NB4 (cell line): Measurements from ENCODE around the gene ST7L.

ENCODE experiments used
- DNase-seq: peaks from one replicate; pipeline ENCODE4 v3.0.0; 2010; ENCODE audit warnings: low read depth
- H3K4me3 ChIP-seq: one replicate; pipeline ENCODE4 v1.5.1; 2011; ENCODE audit warnings: mild to moderate bottlenecking, low read depth, low read length, moderate library complexity
- MYC ChIP-seq: IDR thresholded peaks from 2 replicates; pipeline ENCODE4 v1.6.1; 2011; ENCODE audit warnings: low read depth, low read length
- POLR2A ChIP-seq: IDR thresholded peaks from 2 replicates; pipeline ENCODE4 v1.6.1; 2011; ENCODE audit warnings: mild to moderate bottlenecking; ENCODE audit not compliant: insufficient read length; ENCODE audit errors: extremely low read depth
- TF ChIP-seq, protein P1 (sequence below): IDR thresholded peaks from one replicate; pipeline ENCODE4 v1.5.1; 2012; ENCODE audit warnings: low read depth, low read length
- TF ChIP-seq, protein P2 (sequence below): IDR thresholded peaks from 2 replicates; pipeline ENCODE4 v1.6.1; 2011; ENCODE audit warnings: low read depth, low read length

Gene ST7L

GRCh38 chr1:112507921-112508277, 111.0 kb downstream of the ST7L start:
- no peak for TF ChIP-seq MYC
- TF ChIP-seq, protein P1, sequence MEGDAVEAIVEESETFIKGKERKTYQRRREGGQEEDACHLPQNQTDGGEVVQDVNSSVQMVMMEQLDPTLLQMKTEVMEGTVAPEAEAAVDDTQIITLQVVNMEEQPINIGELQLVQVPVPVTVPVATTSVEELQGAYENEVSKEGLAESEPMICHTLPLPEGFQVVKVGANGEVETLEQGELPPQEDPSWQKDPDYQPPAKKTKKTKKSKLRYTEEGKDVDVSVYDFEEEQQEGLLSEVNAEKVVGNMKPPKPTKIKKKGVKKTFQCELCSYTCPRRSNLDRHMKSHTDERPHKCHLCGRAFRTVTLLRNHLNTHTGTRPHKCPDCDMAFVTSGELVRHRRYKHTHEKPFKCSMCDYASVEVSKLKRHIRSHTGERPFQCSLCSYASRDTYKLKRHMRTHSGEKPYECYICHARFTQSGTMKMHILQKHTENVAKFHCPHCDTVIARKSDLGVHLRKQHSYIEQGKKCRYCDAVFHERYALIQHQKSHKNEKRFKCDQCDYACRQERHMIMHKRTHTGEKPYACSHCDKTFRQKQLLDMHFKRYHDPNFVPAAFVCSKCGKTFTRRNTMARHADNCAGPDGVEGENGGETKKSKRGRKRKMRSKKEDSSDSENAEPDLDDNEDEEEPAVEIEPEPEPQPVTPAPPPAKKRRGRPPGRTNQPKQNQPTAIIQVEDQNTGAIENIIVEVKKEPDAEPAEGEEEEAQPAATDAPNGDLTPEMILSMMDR = no peak
- TF ChIP-seq, protein P2, sequence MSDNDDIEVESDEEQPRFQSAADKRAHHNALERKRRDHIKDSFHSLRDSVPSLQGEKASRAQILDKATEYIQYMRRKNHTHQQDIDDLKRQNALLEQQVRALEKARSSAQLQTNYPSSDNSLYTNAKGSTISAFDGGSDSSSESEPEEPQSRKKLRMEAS = no peak
- no peak for TF ChIP-seq POLR2A
- DNase-seq = no peak
- no peak overlapping the region for H3K4me3 ChIP-seq

DNA sequence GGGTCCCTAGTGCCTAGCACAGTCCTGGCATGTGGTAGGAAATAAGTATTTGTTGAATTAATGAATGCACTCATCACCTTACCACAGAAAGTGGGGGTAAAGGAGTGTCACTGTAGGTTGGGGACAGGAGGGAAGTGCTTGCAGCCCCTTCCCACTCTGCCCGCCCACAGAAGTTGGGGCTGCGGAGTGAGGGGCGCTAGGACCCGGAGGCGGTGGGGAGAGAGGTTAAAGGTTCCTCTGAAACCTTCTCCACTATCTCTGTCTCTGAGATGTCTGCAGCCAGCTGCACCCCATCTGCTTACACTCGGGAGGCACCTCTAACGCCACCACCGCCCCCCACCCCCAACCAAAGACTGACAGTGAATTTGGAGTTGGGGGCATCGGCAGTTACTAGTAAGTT, 111.6 kb downstream of the ST7L start:
- TF ChIP-seq POLR2A (no peak), MYC (no peak)
- TF ChIP-seq, protein P2 = no peak
- TF ChIP-seq, protein P1 = no peak
- H3K4me3 ChIP-seq = no peak overlapping the region
- DNase-seq = no peak

DNA sequence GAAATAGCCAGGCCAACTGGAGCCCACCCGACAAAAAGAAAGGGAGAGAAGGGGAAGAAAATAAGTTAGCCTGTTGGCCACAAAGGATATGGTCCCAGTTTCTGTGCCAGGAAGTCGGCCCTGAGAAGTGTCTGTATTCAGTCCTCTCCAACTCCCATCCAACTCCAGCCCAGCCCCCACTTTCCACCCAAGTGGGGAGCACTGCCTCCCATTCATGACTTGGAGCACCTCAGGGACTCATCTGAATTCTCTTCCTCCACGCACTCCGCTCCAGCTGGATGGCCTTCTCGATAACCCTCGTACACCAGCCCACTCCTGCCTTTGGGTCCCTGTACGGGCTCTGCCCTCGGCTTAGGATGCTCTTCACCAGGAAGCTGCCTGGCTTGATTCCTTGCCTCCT, 112.2 kb downstream of the ST7L start:
- DNase-seq = no peak
- TF ChIP-seq MYC (no peak), POLR2A (no peak)
- TF ChIP-seq, protein P2 = no peak
- TF ChIP-seq, protein P1 = no peak
- H3K4me3 ChIP-seq = no peak overlapping the region

GRCh38 chr1:112506306-112506705, 112.6 kb downstream of the ST7L start:
- no peak for DNase-seq
- H3K4me3 ChIP-seq = no peak overlapping the region
- TF ChIP-seq, protein P2 = no peak
- no peak for TF ChIP-seq MYC
- TF ChIP-seq POLR2A = no peak
- TF ChIP-seq, protein P1 = no peak

DNA sequence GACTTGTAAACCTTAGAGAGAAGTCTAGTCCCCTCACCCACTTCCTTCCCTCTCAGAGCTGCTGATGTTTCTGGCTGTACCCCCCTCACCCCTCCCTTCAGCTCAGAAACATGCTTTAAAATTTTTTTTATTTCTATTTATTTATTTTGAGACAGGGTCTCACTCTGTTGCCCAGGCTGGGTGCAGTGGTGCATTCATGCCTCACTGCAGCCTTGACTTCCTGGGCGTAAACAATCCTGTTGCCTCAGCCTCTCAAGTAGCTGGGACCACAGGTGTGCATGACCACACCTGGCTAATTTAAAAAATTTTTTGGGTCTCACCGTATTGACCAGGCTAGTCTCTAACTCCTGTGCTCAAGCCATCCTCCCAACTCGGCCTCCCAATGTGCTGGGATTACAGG, 113.1 kb downstream of the ST7L start:
- no peak for TF ChIP-seq MYC
- TF ChIP-seq POLR2A = no peak
- TF ChIP-seq, protein P2 = no peak
- TF ChIP-seq, protein P1 = no peak

GRCh38 chr1:112505400-112505785, 113.5 kb downstream of the ST7L start:
- TF ChIP-seq MYC (no peak), POLR2A (no peak)
- TF ChIP-seq, protein P2 = no peak
- TF ChIP-seq, protein P1 = no peak
- DNase-seq = no peak
- H3K4me3 ChIP-seq = no peak overlapping the region

More for the DNA sequence above, 113.1 kb downstream of the ST7L start:
- H3K4me3 ChIP-seq = no peak overlapping the region
- DNase-seq = no peak
